GM19099 (cell line): ENCODE measurements around the gene PHYKPL.
A peak's percentile ranks its signal among the peaks of the same experiment; 100 is the strongest.

Source experiments
- POLR2A ChIP-seq: IDR thresholded peaks from 3 replicates; pipeline ENCODE4 v1.6.1; 2011; ENCODE audit warnings: low read depth; ENCODE audit not compliant: insufficient read length; ENCODE audit errors: extremely low read depth

PHYKPL gene

GRCh38 chr5:178211095-178212048 is 21.2 kb downstream of the PHYKPL start:
- TF ChIP-seq POLR2A, result peak; percentile 8

- TF ChIP-seq POLR2A, result peak; percentile 4
Measured at GRCh38 chr5:178210686-178211085, 21.9 kb downstream of the PHYKPL start.

GRCh38 chr5:178210073-178210535 is 22.5 kb downstream of the PHYKPL start:
- TF ChIP-seq POLR2A, result peak; percentile 28

- TF ChIP-seq POLR2A, result no peak
Measured at GRCh38 chr5:178209334-178210072, 23.1 kb downstream of the PHYKPL start.

- no peak for TF ChIP-seq POLR2A
Measured at GRCh38 chr5:178208540-178209227, 23.9 kb downstream of the PHYKPL start.

GRCh38 chr5:178207917-178208280 is 24.7 kb downstream of the PHYKPL start:
- TF ChIP-seq POLR2A, result peak; percentile 5

GRCh38 chr5:178207183-178207916 is 25.3 kb downstream of the PHYKPL start:
- no peak for TF ChIP-seq POLR2A

GRCh38 chr5:178206166-178207101 is 26.2 kb downstream of the PHYKPL start:
- no peak for TF ChIP-seq POLR2A

- no peak for TF ChIP-seq POLR2A
Measured at GRCh38 chr5:178205749-178206047, 26.9 kb downstream of the PHYKPL start.

GRCh38 chr5:178204935-178205748 is 27.5 kb downstream of the PHYKPL start:
- peak; percentile 34 for TF ChIP-seq POLR2A

GRCh38 chr5:178204182-178204934 is 28.2 kb downstream of the PHYKPL start, which contains the start of gene HNRNPAB:
Gene HNRNPAB (plus strand): TSS chr5:178204533. CDS start chr5:178204838, 305 bp downstream.
- TF ChIP-seq POLR2A, result peak; percentile 100

GRCh38 chr5:178203670-178204181 is 28.9 kb downstream of the PHYKPL start:
- TF ChIP-seq POLR2A, result no peak

GRCh38 chr5:178202541-178202940 is 30.1 kb downstream of the PHYKPL start:
- no peak for TF ChIP-seq POLR2A
